HG03025 (cell line): Measurements from ENCODE around the gene MED27.
"Not testable (repeated sequence)": the region's sequence is repeated elsewhere in the genome, so short reads cannot be mapped to it uniquely, and the experiment has no call there.

Experiments used
- ATAC-seq: cut with Tn5 transposase; IDR thresholded peaks from one replicate; pipeline ENCODE4 v1.9.1; 2021; ENCODE audit warnings: mild to moderate bottlenecking, moderate library complexity; ENCODE audit not compliant: unreplicated experiment, low FRiP score

The MED27 gene

DNA sequence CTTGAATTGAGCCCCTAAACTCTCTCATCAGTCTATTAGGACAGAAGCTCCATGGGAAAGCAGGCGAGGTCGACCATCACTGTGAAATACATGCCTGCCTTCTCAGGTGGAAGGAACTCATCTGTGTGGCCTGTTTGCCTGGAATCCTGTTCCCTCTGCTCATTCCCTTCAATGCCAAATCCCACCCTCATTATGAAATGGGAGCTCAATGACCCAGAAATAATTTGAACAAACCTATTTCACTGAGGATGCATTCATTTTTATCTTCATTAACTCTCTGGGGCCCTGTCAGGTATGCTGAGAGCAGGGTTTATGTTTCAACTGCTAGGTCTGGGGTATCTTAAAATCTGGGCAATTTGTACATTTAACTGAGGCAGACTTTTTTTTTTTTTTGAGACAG is 142.2 kb downstream of the MED27 start:
- no peak for ATAC-seq

DNA sequence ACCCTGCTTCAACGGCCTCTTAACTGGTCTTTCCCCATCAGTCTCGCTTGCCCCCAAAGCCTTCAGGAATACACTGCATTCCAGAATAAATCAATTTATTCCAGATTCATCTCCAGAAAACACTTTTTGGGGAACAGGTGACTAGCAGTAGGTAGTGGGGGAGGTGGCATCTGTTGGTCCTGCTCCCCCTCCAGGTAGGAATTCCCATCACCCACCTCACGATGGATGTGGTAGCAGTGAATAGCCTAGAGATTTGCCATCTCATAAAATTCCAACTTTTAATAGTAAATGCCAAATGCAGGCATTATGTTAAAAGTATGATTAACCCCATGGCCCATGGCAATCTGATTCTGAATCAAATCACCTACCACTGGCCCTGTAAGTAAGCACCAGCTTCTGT is 142.7 kb downstream of the MED27 start:
- no peak for ATAC-seq

- ATAC-seq, result no peak
Observed at GRCh38 chr9:131934673-131935072, 145.0 kb downstream of the MED27 start.

- ATAC-seq, result no peak
Observed at GRCh38 chr9:131927091-131927490, 152.6 kb downstream of the MED27 start.

DNA sequence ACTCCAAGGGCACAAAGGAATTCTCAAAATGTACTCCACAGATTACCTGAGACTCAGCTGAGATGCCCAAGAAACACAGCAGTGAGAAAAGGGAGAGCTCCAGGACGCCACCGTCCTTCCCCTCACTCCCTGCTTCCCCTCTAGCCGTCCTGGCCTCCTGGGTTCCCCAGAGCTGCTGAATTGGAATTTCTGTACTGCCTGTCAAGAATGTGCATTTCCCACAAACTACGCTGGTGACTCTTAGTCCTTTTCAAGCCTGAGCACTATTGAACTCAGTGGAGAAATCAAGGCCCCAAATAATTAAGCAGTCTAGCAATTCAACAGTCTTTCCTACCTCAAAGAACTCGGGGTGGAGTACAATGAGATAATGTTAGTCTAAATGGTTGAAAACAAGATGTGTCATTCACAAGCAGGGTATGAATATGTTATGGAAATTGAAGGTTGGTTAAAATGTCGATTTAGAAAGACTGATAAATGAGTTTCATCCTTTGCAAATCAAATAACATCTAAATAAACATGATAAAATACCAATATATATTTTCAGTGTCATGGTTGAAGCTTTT is 153.2 kb downstream of the MED27 start:
- no peak for ATAC-seq

DNA sequence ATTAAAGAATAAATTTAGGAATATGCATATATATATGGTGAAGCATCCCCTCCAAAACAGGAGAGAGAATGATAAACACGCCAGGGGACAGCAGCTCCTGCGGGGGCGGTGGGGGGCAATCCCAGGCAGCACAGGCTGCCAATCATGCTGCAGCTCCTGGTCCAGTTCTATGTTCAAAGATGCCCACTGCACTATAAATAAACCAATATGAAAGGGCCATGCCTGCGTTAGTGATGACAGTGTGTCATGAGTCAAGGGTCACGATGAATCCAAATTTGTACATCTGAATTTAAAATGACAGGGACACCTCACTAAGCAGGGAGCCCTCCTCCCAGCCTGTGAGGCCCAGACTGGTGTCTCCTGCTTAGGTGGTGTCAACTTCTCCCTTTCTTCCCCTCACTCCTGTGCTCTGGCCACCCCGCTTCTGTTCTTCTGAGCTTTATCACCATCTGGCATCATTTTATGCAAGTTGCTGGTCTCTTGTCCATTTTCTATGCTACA is 153.9 kb downstream of the MED27 start:
- no peak for ATAC-seq

DNA sequence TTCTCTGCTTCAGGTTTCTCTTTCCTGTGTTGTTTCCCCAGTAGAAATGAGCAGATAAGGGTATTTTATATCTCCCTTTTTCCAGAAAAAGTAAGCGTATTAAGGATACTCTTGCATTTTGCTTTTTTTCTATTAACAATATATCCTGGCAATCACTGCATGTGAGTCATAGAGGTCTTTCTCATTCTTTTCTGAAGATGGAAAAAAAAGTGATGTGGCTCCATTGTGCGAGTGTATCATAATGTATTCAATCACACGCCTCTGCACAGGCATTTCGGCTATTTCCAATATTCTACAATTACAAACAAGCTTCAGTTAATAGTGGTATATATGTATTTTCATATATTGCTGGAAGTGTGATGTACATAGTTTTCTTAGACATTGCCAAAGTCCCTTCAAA is 155.9 kb downstream of the MED27 start:
- no peak for ATAC-seq

GRCh38 chr9:131923132-131923671 is 156.5 kb downstream of the MED27 start:
- ATAC-seq, result no peak

- not testable (repeated sequence) for ATAC-seq
Observed at GRCh38 chr9:131921635-131922034, 158.0 kb downstream of the MED27 start.

DNA sequence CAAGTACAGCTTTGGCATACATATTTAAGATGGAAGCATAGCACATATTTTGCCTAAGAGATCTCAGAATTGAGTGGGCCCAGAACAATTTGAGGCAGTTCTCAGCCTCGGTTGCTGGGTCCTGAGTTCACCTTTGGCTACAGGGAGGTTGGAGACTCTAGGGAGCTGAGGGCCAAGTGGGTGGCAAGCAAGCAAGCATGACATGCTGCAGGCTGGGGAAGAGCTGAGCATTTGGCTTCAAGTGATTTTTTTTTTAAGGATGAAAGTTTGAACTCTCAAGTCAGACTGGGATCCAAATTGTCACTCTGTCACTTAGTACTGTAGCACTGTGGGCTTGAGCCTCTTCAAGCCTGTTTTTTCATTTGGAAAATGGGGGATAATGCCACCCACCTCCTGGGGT is 160.5 kb downstream of the MED27 start:
- ATAC-seq, result no peak

DNA sequence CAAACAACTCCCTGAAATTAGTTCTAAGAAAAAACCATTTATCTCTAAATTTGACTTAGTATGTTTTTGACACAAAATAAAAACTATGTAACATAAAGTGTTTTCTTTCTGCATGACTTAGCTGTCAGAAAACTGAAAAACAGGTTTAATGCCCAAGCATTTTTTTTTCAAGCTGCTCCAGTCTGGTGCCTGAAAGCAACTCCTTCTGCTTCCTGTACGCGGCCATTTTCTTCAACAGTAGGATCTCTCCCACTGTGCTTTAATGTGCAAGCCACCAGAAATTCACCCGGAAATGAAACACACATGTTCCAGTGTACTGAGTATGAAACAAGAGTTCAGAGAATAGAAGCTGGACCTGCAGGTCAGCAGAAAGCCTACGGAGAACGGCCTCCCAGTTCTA is 161.2 kb downstream of the MED27 start:
- ATAC-seq, result no peak

DNA sequence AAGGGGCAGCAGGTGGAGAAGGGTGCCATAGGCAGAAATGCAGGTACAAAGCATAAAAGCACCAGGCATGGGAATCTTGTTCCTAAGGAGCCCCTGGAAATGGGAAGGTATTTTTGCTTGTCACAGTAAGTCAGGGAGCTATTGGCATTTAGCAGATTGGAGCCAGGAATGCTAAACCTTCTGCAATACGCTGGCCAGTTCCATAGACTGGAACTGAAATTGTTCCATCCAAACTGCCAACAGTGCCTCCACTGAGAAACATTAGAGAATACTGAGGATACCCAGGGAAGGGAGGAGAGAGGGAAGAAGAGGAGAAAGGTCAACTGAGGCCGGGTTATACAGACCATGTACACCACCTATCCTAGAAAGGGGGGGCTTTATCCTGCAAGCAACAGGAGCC is 162.7 kb downstream of the MED27 start:
- no peak for ATAC-seq

DNA sequence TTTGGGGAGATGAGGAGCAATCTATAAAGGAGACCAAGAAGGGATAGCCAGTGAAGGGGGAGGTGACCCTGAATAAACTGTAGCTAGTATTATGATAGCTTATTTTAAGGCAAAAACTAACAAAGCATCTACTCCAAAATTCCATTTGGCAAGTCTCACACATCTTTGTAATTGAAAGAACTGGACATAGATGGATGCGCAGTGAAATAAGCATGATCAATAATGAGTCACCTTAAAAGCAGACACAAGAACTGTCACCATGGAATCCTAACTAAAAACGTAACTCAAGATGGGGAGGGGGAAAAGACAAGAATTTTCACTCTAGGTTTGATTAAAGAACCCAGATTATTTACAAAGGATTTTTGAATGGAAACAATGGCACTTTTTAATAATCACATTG is 164.5 kb downstream of the MED27 start:
- ATAC-seq, result no peak

GRCh38 chr9:131912671-131913070 is 167.0 kb downstream of the MED27 start:
- ATAC-seq, result no peak

DNA sequence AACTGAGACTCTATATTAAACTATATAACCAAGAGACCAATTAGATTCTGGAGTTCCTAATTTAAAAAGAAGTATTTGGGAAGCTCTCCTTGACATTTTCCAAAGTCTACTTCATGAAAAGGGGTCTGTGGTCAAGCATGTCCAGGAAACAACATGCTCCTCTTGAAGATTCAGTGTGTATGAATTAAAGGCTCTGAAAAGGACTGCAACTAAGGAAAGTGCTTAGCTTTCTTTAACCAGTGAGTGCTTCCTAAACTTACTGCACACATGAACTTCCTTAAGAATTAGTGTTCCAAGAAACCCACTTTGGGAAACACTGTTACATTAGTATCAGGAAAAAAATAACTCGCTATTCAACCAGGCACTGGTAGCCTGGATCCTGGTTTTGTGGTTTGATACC is 167.6 kb downstream of the MED27 start:
- no peak for ATAC-seq

- no peak for ATAC-seq
Observed at GRCh38 chr9:131910572-131910971, 169.1 kb downstream of the MED27 start.

- no peak for ATAC-seq
Observed at GRCh38 chr9:131905144-131905543, 174.5 kb downstream of the MED27 start.

DNA sequence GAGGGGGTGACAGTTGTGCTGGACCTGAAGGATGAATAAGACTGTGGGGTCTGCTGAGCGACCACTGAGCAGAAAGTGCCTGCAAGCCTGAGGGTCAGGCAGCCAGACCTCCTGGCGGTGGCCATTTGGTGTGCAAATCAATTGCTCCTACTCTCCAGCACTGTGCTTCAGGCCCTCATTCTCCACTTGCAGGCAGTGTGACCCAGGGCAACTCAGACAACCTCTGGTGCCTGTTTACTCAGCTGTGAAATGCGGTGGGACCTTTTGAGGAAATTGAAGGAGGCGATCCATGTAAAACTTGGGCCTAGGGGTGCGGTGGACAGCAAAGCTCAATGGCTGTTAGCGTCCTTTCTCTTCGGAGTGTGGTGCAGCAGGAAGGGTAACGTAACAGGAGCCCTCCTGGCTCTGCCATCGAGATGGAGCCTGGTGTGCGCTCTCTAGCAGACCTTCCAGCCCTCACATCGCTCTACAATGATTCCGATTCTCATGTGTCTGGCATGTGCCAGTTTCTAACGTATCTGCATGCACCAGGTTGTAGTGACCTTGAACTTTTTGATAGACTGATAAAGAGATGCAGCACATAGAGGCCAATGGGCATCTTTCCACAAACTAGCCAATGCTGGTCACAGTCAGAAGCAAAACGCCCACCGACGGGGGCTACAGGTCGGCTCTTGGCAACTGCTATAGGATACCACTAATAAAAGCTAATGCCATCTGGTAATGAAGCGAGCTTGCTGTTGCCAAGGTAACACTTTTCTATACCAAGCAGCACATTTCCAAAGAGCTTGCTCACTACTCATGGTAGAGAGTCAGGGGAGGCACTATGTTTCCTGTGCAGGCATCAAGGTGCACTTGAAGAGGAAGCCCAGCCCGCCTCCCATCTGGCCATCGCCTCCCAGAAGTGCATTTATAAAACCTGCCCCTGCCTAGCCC is 180.1 kb downstream of the MED27 start:
- no peak for ATAC-seq

DNA sequence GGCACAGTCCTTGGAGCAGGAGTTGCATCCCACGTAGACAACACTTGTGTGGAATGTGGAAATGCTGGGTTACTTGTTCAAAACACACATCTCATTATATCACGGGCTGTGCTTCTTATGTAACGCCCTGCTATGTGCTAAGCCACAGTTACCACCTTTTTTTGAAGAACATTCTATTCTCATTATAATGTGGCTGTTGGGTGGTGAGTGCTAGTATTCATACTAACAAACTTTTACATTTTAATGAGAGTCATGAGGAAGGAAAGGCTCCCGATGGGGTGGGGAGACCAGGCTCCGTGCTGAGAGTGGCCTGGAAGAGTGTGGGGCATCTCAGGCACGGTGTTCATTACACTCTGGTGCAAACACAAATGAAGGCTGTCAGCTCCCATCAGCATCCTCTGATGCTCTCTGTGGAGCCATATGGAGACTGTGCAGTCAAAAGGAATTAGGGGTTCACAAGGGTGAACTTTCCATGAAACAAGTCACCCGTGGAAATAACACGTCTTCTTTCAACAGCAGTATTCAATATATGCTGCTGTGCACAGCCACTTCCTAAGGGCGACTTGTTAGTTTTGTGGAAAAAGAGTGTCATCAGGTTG is 186.7 kb downstream of the MED27 start:
- no peak for ATAC-seq

GRCh38 chr9:131892162-131892707 is 187.4 kb downstream of the MED27 start:
- ATAC-seq, result no peak

GRCh38 chr9:131891598-131891997 is 188.1 kb downstream of the MED27 start:
- no peak for ATAC-seq
